Activated naive CD4-positive, alpha-beta T cell treated with anti-CD3 and anti-CD28 coated beads, Interleukin-2, amount 50 U/mL, for 72 hours (primary cell): ENCODE measurements around the gene CDC6. TPM values are rescaled to one million over a fixed set of nuclear protein-coding genes. Genes with fewer than 3 reads are reported as not detected.
A peak's percentile ranks its signal among the peaks of the same experiment; 100 is the strongest.

Experiments
- ATAC-seq, 2 donors: fragments of 150-1000 bp; cut with Tn5 transposase; 2 replicates each; pipeline ENCODE4 v1.10.0; 2021; ENCODE audit warnings: mild to moderate bottlenecking in 2 of 2, moderate library complexity in 2 of 2
- DNase-seq, 2 donors: peaks; one replicate each; pipeline ENCODE4 v3.0.0; 2021 to 2022; ENCODE audit warnings: low spot score in 2 of 2
- H3K27ac Mint-ChIP-seq, 2 donors: one replicate each; pipeline ENCODE4 v1.8.0; 2022; ENCODE audit warnings: mild to moderate bottlenecking in 2 of 2, mixed read lengths in 2 of 2
- H3K36me3 Mint-ChIP-seq, 2 donors: one replicate each; pipeline ENCODE4 v1.8.0; 2022; ENCODE audit warnings: mixed read lengths in 2 of 2
- H3K9me3 Mint-ChIP-seq, 2 donors: one replicate each; pipeline ENCODE4 v1.8.0; 2022; ENCODE audit warnings: mixed read lengths in 2 of 2
- total RNA-seq, 2 donors: library from RNA; stranded (reverse); gene quantifications; one replicate each; pipeline ENCODE4 v1.2.3, GENCODE V29; 2022

CDC6 gene
- total RNA-seq, 2 donors from 2014 or later, result 81.8 to 86.7 TPM

DNA sequence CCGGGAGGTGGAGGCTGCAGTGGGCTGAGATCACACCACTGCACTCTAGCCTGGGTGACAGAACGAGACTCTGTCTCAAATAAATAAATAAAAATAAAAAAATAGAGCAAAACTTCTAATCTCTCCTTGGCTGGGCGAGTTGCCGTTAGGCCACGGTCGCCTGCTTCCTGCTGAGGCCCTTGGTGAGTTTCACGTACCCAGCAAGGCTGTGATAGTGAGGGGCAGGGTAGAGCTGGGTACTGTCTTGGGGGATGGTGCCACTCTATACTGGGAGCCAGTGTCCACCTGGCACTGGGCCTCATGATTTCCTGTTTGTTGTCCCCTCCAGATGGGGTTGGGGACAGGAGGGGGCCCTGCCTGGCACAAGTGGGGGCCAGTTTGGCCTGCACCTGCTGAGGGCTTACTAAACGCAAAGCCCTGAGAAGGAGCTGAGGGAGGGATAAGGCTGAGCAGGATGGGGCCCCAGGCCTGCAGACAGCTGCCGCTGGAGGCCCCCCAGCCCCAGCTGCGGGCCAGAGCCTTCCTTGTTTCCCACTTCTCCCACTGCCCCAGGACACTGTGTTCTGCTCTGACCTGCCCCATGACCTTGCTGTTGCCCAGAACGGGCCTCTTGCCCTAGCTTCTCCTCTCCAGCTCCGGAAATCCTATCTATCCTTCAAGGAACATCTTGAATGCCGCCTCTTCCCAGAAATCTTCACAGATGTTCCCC lies 51.4 kb downstream of the CDC6 start:
- Mint-ChIP-seq H3K27ac (no peak overlapping the region), H3K9me3 (no peaks in the 10 kb centered on the region), H3K36me3 (peaks cover 6 to 7% of the 10 kb centered on the region in 2 donors)
- ATAC-seq (no peak), DNase-seq (no peak)

DNA sequence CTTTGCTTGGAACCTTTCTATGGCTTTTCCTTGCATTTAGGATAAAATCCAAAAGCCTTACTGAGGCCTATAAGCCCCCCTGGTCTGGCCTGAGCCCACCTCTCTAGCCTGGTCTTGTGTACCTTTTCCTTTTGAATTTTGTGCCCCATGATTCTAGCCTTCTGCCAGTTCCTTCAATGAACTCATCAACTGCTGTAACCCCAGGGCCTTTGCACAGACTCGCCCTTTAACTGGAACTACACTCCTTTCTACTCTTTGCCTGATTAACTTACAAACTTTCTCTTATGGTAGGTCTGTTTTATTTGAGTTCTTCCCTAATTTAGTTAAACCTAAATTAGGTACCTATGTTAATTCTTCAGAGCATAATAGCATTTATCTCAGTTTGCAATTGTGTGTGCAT lies 52.6 kb downstream of the CDC6 start:
- no peak for DNase-seq
- no peak for ATAC-seq

GRCh38 chr17:40340880-40341807 lies 53.5 kb downstream of the CDC6 start:
- Mint-ChIP-seq H3K36me3 (peaks cover 6 to 7% of the 10 kb centered on the region in 2 donors), H3K9me3 (no peaks in the 10 kb centered on the region), H3K27ac (peak overlapping the region in 1 of 2 donors; percentile 52)
- peak; percentile 78 to 84 for DNase-seq
- peak; percentile 83 to 89 for ATAC-seq

More for the DNA sequence above, 52.6 kb downstream of the CDC6 start:
- H3K27ac Mint-ChIP-seq, result peak overlapping the region; percentile 5 to 52
- peaks cover 6 to 7% of the 10 kb centered on the region in 2 donors for H3K36me3 Mint-ChIP-seq
- H3K9me3 Mint-ChIP-seq, result no peaks in the 10 kb centered on the region

GRCh38 chr17:40341808-40342503 lies 54.3 kb downstream of the CDC6 start:
- peaks cover 6 to 7% of the 10 kb centered on the region in 2 donors for H3K36me3 Mint-ChIP-seq
- peak overlapping the region in 1 of 2 donors; percentile 71 for H3K27ac Mint-ChIP-seq
- no peak for ATAC-seq
- DNase-seq, result no peak
- H3K9me3 Mint-ChIP-seq, result no peaks in the 10 kb centered on the region

DNA sequence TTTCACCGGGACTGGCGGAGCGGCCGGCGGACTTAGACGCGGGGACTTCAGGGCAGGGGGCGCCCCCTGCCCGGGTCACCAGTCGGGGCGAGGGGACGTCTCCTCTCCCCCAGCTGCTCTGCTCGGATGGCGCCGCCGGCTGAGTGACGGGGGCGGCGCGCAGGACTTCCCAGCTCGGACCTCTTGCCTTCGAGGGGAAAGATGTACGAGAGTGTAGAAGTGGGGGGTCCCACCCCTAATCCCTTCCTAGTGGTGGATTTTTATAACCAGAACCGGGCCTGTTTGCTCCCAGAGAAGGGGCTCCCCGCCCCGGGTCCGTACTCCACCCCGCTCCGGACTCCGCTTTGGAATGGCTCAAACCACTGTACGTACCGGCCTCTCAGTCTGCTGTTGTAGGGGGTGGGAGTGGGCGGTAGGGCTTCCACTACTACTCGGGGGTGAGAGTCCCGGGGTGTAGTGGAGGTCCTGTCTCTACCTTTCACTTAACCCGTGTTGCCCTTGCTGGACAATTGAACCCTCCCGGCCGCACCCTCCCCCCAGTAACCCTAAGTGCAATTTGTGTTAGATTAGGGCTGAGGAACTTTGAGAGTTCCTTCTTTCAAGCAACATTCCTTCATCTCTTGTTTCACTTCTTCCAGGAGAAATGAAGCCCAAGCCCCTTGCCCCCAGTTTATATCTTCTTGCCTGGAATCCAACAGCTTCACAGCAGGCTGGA lies 55.0 kb downstream of the CDC6 start:
- Mint-ChIP-seq H3K36me3 (peaks cover 5 to 6% of the 10 kb centered on the region in 2 donors), H3K27ac (peak overlapping the region; percentile 50 to 71), H3K9me3 (no peaks in the 10 kb centered on the region)
- ATAC-seq (no peak), DNase-seq (no peak)

GRCh38 chr17:40343219-40344119 lies 55.8 kb downstream of the CDC6 start:
- no peak for ATAC-seq
- Mint-ChIP-seq H3K27ac (peak overlapping the region; percentile 50 to 71), H3K36me3 (peaks cover 0 to 6% of the 10 kb centered on the region in 2 donors), H3K9me3 (no peaks in the 10 kb centered on the region)
- no peak for DNase-seq

GRCh38 chr17:40344421-40345160 lies 56.9 kb downstream of the CDC6 start:
- no peak for ATAC-seq
- no peaks in the 10 kb centered on the region for H3K9me3 Mint-ChIP-seq
- no peak for DNase-seq
- H3K27ac Mint-ChIP-seq, result no peak overlapping the region
- H3K36me3 Mint-ChIP-seq, result peaks cover 0 to 6% of the 10 kb centered on the region in 2 donors

- peaks cover 0 to 6% of the 10 kb centered on the region in 2 donors for H3K36me3 Mint-ChIP-seq
- ATAC-seq (peak in 1 of 2 donors; percentile 14), DNase-seq (no peak)
- H3K27ac Mint-ChIP-seq, result no peak overlapping the region
- H3K9me3 Mint-ChIP-seq, result no peaks in the 10 kb centered on the region
Observed at GRCh38 chr17:40345161-40345993, 57.7 kb downstream of the CDC6 start.

GRCh38 chr17:40345994-40346764 lies 58.5 kb downstream of the CDC6 start:
- peak overlapping the region in 1 of 2 donors; percentile 42 for H3K27ac Mint-ChIP-seq

DNA sequence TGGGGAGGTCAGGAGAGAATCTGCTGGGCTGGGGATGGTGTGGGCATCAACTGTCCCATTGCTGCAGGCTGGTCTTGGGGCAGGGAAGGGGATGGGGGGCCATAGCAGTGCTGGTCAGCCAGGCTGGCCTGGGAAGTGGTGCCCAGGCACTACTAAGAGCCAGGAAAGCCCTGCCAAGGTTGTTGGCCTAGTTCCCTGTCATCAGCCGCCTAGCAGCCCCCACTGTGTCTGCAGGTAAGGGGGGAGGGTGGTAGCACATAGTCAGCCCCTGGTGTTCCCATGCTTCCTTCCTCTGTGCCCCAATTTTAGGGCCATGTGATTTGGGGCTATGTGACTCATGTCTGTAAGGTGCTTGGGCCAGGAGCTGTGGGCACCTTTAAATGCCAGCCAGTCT lies 59.1 kb downstream of the CDC6 start:
- ATAC-seq (peak in 1 of 2 donors; percentile 27), DNase-seq (no peak)
- Mint-ChIP-seq H3K9me3 (no peaks in the 10 kb centered on the region), H3K36me3 (peaks cover 0 to 6% of the 10 kb centered on the region in 2 donors), H3K27ac (peak overlapping the region in 1 of 2 donors; percentile 42)

More at GRCh38 chr17:40345994-40346764, 58.5 kb downstream of the CDC6 start:
- Mint-ChIP-seq H3K9me3 (no peaks in the 10 kb centered on the region), H3K36me3 (peaks cover 0 to 6% of the 10 kb centered on the region in 2 donors)
- DNase-seq (no peak), ATAC-seq (no peak)

- no peak for ATAC-seq
- no peak for DNase-seq
- H3K36me3 Mint-ChIP-seq, result peaks cover 0 to 6% of the 10 kb centered on the region in 2 donors
- no peaks in the 10 kb centered on the region for H3K9me3 Mint-ChIP-seq
- peak overlapping the region in 1 of 2 donors; percentile 42 for H3K27ac Mint-ChIP-seq
Observed at GRCh38 chr17:40347319-40348135, 59.8 kb downstream of the CDC6 start.

- ATAC-seq (no peak), DNase-seq (no peak)
- Mint-ChIP-seq H3K9me3 (no peaks in the 10 kb centered on the region), H3K36me3 (peaks cover 0 to 2% of the 10 kb centered on the region in 2 donors), H3K27ac (no peak overlapping the region)
Observed at GRCh38 chr17:40348136-40348504, 60.4 kb downstream of the CDC6 start.
